Frontal cortex (tissue), 4 donors: ENCODE measurements around the gene HOXD10. TPM values are rescaled to one million over a fixed set of nuclear protein-coding genes. Genes with fewer than 3 reads are reported as not detected.
A peak's percentile ranks its signal among the peaks of the same experiment; 100 is the strongest.

Source experiments
- DNase-seq, 2 donors: peaks; one replicate each; pipeline ENCODE4 v3.0.0; 2012; ENCODE audit warnings: low spot score in 2 of 2
- FAIRE-seq: peaks from 2 replicates; lab custom pipeline; 2012; peaks lifted over from hg19 to GRCh38; lab: Jason Lieb, UNC
- total RNA-seq: library from RNA; depleted of rRNA; stranded (reverse); fragments of >200 nt; gene quantifications from one replicate; pipeline ENCODE4 v1.2.3, GENCODE V29; 2014
- donor health status: control.
- donor health status: control.
- donor health status: control.

Gene HOXD10
- total RNA-seq, 1 donor from 2014 or later: not detected

GRCh38 chr2:176117823-176118371 is 1.3 kb downstream of the HOXD10 start:
- no peak for FAIRE-seq
- DNase-seq: no peak

- FAIRE-seq (no peak), DNase-seq (no peak)
Observed at GRCh38 chr2:176118601-176119339, 2.2 kb downstream of the HOXD10 start.

- DNase-seq (no peak), FAIRE-seq (no peak)
Observed at GRCh38 chr2:176120364-176121189, 4.0 kb downstream of the HOXD10 start.

GRCh38 chr2:176121190-176122051 is 4.8 kb downstream of the HOXD10 start:
- FAIRE-seq (no peak), DNase-seq (no peak)

- FAIRE-seq: no peak
- DNase-seq: no peak
Observed at GRCh38 chr2:176122052-176122682, 5.6 kb downstream of the HOXD10 start.

GRCh38 chr2:176122683-176123410 is 6.3 kb downstream of the HOXD10 start, which contains the start of gene HOXD9:
HOXD9 (plus strand) TSS chr2:176122719; CDS start chr2:176122769, 50 bp downstream.
- no peak for DNase-seq
- FAIRE-seq: no peak

GRCh38 chr2:176123411-176124109 is 7.0 kb downstream of the HOXD10 start:
- FAIRE-seq (no peak), DNase-seq (no peak)

- DNase-seq (no peak), FAIRE-seq (no peak)
Observed at GRCh38 chr2:176124110-176124946, 7.8 kb downstream of the HOXD10 start.

- no peak for FAIRE-seq
- no peak for DNase-seq
Observed at GRCh38 chr2:176124947-176125771, 8.6 kb downstream of the HOXD10 start.

- DNase-seq: no peak
- no peak for FAIRE-seq
Observed at GRCh38 chr2:176125772-176126054, 9.1 kb downstream of the HOXD10 start.

- DNase-seq (peak; percentile 63 to 74), FAIRE-seq (peak; percentile 48)
Observed at GRCh38 chr2:176126929-176127773, 10.6 kb downstream of the HOXD10 start.

GRCh38 chr2:176127774-176128072 is 11.1 kb downstream of the HOXD10 start:
- no peak for FAIRE-seq
- DNase-seq: no peak

GRCh38 chr2:176128172-176128981 is 11.8 kb downstream of the HOXD10 start:
- no peak for DNase-seq
- FAIRE-seq: no peak

- DNase-seq (no peak), FAIRE-seq (no peak)
Observed at GRCh38 chr2:176128982-176129796, 12.6 kb downstream of the HOXD10 start, which contains the start of gene HOXD8. HOXD8 (plus strand) TSS chr2:176129705; CDS start chr2:176130367, 662 bp downstream.
